HEK293 (cell line): ENCODE data around the gene LPGAT1.

ENCODE experiments used
- BCL11A ChIP-seq: fragments of 450-650 bp; formaldehyde crosslinking; IDR thresholded peaks from 2 replicates; pipeline ENCODE4 v1.5.1; 2016; ENCODE audit warnings: low read depth, missing biosample characterization, missing genetic modification characterization
- GLIS1 ChIP-seq: fragments of 450-650 bp; formaldehyde crosslinking; IDR thresholded peaks from 2 replicates; pipeline ENCODE4 v1.5.1; 2016; ENCODE audit warnings: missing biosample characterization, missing genetic modification characterization
- HIC1 ChIP-seq: fragments of 450-650 bp; formaldehyde crosslinking; IDR thresholded peaks from 2 replicates; pipeline ENCODE4 v1.5.1; 2016; ENCODE audit warnings: missing biosample characterization, missing genetic modification characterization
- IKZF3 ChIP-seq: fragments of 450-650 bp; IDR thresholded peaks from 2 replicates; pipeline ENCODE4 v1.5.0; 2018; ENCODE audit warnings: missing biosample characterization, mild to moderate bottlenecking, missing genetic modification characterization, moderate library complexity
- PBX3 ChIP-seq: sonication (generic); formaldehyde crosslinking; IDR thresholded peaks from 2 replicates; pipeline ENCODE4 v1.8.1; 2022; ENCODE audit warnings: mild to moderate bottlenecking, moderate library complexity, missing genetic modification reagents
- PRDM4 ChIP-seq: fragments of 450-650 bp; formaldehyde crosslinking; IDR thresholded peaks from 2 replicates; pipeline ENCODE4 v1.5.1; 2017; ENCODE audit warnings: missing biosample characterization, missing genetic modification characterization
- YY1 ChIP-seq: fragments of 450-650 bp; formaldehyde crosslinking; IDR thresholded peaks from 2 replicates; pipeline ENCODE4 v1.5.1; 2018; ENCODE audit warnings: missing biosample characterization, missing genetic modification characterization
- ZBTB26 ChIP-seq: fragments of 450-650 bp; formaldehyde crosslinking; optimal IDR thresholded peaks from 2 replicates; pipeline ENCODE3; 2016; ENCODE audit warnings: missing biosample characterization, mild to moderate bottlenecking, missing genetic modification characterization
- ZBTB44 ChIP-seq: fragments of 450-650 bp; IDR thresholded peaks from 2 replicates; pipeline ENCODE4 v1.5.1; 2018; ENCODE audit warnings: missing biosample characterization, mild to moderate bottlenecking, missing genetic modification characterization
- ZBTB8A ChIP-seq: fragments of 450-650 bp; formaldehyde crosslinking; IDR thresholded peaks from 2 replicates; pipeline ENCODE4 v1.5.1; 2016; ENCODE audit warnings: missing biosample characterization, missing genetic modification characterization
- ZNF133 ChIP-seq: fragments of 450-650 bp; formaldehyde crosslinking; IDR thresholded peaks from 2 replicates; pipeline ENCODE4 v1.5.1; 2016; ENCODE audit warnings: missing biosample characterization, missing genetic modification characterization
- ZNF221 ChIP-seq: fragments of 450-650 bp; formaldehyde crosslinking; IDR thresholded peaks from 2 replicates; pipeline ENCODE4 v1.5.1; 2017; ENCODE audit warnings: missing biosample characterization, missing genetic modification characterization, borderline replicate concordance
- ZNF223 ChIP-seq: fragments of 450-650 bp; formaldehyde crosslinking; IDR thresholded peaks from 2 replicates; pipeline ENCODE4 v1.5.1; 2016; ENCODE audit warnings: missing biosample characterization, missing genetic modification characterization
- ZNF23 ChIP-seq: fragments of 450-650 bp; formaldehyde crosslinking; IDR thresholded peaks from 2 replicates; pipeline ENCODE4 v1.5.1; 2016; ENCODE audit warnings: missing biosample characterization, missing genetic modification characterization, borderline replicate concordance
- ZNF404 ChIP-seq: fragments of 450-650 bp; formaldehyde crosslinking; IDR thresholded peaks from 2 replicates; pipeline ENCODE4 v1.5.1; 2017; ENCODE audit warnings: missing biosample characterization, missing genetic modification characterization
- ZNF514 ChIP-seq: fragments of 450-650 bp; formaldehyde crosslinking; IDR thresholded peaks from 2 replicates; pipeline ENCODE4 v1.5.1; 2016; ENCODE audit warnings: missing biosample characterization, missing genetic modification characterization
- ZNF518A ChIP-seq: fragments of 450-650 bp; formaldehyde crosslinking; conservative IDR thresholded peaks from 2 replicates; pipeline ENCODE4 v1.5.1; 2016; ENCODE audit warnings: low read depth, missing biosample characterization, missing genetic modification characterization
- ZNF571 ChIP-seq: fragments of 450-650 bp; formaldehyde crosslinking; IDR thresholded peaks from 2 replicates; pipeline ENCODE4 v1.5.0; 2017; ENCODE audit warnings: missing biosample characterization, missing genetic modification characterization
- ZNF626 ChIP-seq: fragments of 450-650 bp; sonication (Bioruptor Pico); formaldehyde crosslinking; IDR thresholded peaks from 2 replicates; pipeline ENCODE4 v1.5.1; 2018; ENCODE audit warnings: missing biosample characterization, missing genetic modification characterization, inconsistent platforms
- ZNF645 ChIP-seq: fragments of 450-650 bp; formaldehyde crosslinking; IDR thresholded peaks from 2 replicates; pipeline ENCODE4; 2016; ENCODE audit warnings: missing biosample characterization, missing genetic modification characterization
- ZNF664 ChIP-seq: fragments of 450-650 bp; formaldehyde crosslinking; IDR thresholded peaks from 2 replicates; pipeline ENCODE4 v1.5.1; 2016; ENCODE audit warnings: missing biosample characterization, missing genetic modification characterization
- ZSCAN16 ChIP-seq: fragments of 450-650 bp; formaldehyde crosslinking; IDR thresholded peaks from 2 replicates; pipeline ENCODE4 v1.5.1; 2016; ENCODE audit warnings: missing biosample characterization, missing genetic modification characterization

LPGAT1 gene

GRCh38 chr1:211698161-211699026 lies 132.2 kb downstream of the LPGAT1 start (continued):
- TF ChIP-seq ZNF514 (tag by site-specific recombination) (no peak), ZBTB8A (tag by site-specific recombination) (0 out of 2 replicates have a peak, but pooled peaks have one; percentile 15), PRDM4 (tag by site-specific recombination) (no peak), GLIS1 (peak; percentile 66), YY1 (0 out of 2 replicates have a peak, but pooled peaks have one; percentile 22), ZNF23 (tag by site-specific recombination) (no peak), ZSCAN16 (tag by site-specific recombination) (no peak), ZBTB26 (tag by site-specific recombination) (peak; percentile 27), ZNF404 (tag by site-specific recombination) (no peak), PBX3 (CRISPR knock-in tag) (no peak), HIC1 (no peak), ZNF223 (tag by site-specific recombination) (0 out of 2 replicates have a peak, but pooled peaks have one; percentile 54), ZNF133 (no peak), BCL11A (no peak), ZNF645 (tag by site-specific recombination) (no peak), ZNF626 (tag by site-specific recombination) (no peak), ZNF518A (tag by site-specific recombination) (no peak), ZNF664 (no peak), ZNF571 (tag by site-specific recombination) (no peak), ZNF221 (tag by site-specific recombination) (no peak), IKZF3 (tag by site-specific recombination) (no peak), ZBTB44 (tag by site-specific recombination) (peak; percentile 37; the same call in 1 of the 2 replicates)
